Sigmoid colon (tissue), 3 donors: ENCODE measurements around the gene SSR1.

ENCODE experiments used
- POLR2A ChIP-seq, 2 donors: fragments of 450-650 bp; IDR thresholded peaks; one replicate each; pipeline ENCODE4 v1.6.1; 2016; ENCODE audit warnings: antibody characterized with exemption in 2 of 2, mild to moderate bottlenecking in 2 of 2, moderate library complexity in 2 of 2
- TF ChIP-seq, protein P1 (sequence below), 4 experiments: fragments of 450-650 bp in 3 of 4; fragments of 200-600 bp in 1 of 4; IDR thresholded peaks; one replicate each; pipeline ENCODE4 v1.5.1; 2016 to 2019; ENCODE audit warnings: antibody characterized with exemption in 4 of 4, mild to moderate bottlenecking in 3 of 4, moderate library complexity in 2 of 4

DNA sequence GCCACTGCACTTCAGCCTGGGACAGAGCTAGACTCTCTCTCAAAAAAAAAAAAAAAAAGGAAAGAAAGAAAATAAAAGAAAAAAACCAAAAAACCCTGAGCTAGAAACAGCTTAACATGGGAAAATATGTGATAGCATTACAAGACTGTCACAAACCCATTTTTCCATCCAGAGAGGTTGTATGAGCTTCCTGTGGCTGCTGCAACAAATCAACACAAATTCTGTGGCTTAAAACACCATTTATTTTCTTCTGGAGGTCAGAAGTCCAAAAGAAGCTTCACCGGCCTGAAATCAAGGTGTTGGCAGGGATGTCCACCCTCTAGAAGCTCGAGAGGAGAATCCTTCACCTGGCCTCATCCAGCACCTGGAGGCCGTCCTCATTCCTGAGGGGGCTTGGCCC is 21.7 kb upstream of the SSR1 start:
- TF ChIP-seq, protein P1, sequence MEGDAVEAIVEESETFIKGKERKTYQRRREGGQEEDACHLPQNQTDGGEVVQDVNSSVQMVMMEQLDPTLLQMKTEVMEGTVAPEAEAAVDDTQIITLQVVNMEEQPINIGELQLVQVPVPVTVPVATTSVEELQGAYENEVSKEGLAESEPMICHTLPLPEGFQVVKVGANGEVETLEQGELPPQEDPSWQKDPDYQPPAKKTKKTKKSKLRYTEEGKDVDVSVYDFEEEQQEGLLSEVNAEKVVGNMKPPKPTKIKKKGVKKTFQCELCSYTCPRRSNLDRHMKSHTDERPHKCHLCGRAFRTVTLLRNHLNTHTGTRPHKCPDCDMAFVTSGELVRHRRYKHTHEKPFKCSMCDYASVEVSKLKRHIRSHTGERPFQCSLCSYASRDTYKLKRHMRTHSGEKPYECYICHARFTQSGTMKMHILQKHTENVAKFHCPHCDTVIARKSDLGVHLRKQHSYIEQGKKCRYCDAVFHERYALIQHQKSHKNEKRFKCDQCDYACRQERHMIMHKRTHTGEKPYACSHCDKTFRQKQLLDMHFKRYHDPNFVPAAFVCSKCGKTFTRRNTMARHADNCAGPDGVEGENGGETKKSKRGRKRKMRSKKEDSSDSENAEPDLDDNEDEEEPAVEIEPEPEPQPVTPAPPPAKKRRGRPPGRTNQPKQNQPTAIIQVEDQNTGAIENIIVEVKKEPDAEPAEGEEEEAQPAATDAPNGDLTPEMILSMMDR (IDR thresholded peaks at IDR 0.05) = no peak
- TF ChIP-seq POLR2A (IDR thresholded peaks at IDR 0.05) = no peak
